GM04504 (cell line): ENCODE results near the gene CAPRIN1.
"Not testable (repeated sequence)": the region's sequence is repeated elsewhere in the genome, so short reads cannot be mapped to it uniquely, and the experiment has no call there.

Experiments used
- DNase-seq: peaks from one replicate; pipeline ENCODE4 v3.0.0-alpha.2; 2012; ENCODE audit warnings: low read depth

CAPRIN1 gene

DNA sequence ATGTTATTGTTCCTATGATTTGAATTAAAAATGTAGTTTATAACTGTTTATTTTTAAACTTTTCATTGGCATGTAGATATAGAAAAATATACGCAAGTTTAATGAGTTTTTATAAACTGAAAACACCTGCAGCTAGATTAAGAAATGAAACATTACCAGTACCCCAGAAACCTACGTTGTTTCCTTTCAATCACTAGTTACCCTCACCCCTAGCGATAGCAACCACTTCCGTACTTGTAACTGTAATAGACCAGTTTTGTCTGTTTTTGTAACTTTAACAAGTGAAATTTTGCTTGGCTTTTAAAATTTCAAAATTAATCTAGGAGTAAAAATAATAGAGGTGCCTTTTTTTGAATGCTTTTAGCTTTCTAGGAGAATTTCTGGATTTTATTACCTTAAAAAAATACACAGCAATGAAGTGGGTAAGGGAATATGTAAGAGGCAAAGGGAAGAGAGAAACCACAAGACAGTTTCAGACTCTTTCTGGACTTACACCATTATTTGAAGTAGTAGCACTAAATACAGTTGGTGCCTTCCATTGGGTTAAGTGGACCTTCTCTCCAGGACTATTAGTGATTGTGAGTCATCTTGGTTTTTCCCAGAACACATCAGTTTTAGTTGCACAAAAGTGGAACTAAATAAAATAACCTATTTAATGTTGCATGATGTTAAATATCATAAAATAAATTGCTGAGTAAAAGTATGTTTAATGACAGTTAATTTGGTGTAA, 35.2 kb downstream of the CAPRIN1 start:
- no peak for DNase-seq

DNA sequence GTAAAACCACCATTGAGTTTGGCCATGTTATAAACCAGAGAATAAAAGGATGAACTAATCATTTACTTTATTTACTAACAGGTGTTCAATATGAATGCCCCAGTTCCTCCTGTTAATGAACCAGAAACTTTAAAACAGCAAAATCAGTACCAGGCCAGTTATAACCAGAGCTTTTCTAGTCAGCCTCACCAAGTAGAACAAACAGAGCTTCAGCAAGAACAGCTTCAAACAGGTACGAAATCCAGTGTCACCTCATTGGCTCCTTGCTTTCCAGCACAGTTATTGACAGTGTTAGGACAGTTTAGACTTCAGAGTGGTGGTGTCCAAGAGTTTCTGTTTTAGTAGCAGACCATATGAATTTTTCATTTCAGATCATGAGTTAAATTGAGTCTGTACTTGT, 40.3 kb downstream of the CAPRIN1 start:
- no peak for DNase-seq

DNA sequence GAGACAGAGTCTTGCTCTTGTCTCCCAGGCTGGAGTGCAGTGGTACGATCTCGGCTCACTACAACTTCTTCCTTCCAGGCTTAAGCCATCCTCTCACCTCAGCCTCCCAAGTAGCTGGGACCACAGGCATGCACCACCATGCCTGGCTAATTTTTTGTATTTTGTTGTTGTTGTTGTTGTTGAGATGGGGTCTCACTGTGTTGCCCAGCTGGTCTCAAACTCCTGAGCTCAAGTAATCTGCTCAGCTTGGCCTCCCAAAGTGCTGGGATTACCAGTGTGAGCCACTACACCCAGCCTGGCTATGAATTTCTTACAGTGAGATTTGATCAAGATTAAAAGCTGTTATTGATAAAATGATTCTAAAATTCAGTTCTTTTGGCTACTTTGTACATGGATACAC, 43.4 kb downstream of the CAPRIN1 start:
- not testable (repeated sequence) for DNase-seq

DNA sequence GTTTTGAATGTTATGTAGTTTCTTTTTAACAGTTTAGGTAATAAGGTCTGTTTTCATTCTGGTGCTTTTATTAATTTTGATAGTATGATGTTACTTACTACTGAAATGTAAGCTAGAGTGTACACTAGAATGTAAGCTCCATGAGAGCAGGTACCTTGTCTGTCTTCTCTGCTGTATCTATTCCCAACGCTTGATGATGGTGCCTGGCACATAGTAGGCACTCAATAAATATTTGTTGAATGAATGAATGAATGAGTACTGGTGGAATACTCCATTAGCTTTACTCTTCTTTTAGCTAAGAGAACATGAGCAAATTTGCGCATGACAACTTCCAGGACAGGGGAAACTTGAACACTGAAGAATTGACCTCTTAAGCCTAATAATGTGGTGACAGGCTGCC, 47.3 kb downstream of the CAPRIN1 start:
- DNase-seq: no peak

DNA sequence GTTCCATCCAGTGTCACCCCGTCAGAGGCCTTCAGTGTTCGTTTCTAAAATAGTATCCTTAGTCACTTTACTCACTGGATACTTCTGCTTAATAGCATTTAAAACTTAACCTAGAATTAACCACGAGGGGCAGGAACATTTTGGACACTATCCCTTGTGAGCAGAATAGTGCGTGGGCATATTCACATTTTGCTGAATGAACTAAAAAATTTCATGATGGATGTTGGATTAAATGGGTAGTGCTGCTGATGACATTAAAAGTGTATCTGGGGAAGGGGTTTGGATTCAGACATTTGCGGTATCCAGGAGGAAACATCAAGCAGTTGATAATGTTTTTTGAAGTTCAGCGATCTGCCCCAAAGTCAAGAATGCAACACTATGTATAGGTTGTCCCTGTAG, 53.1 kb downstream of the CAPRIN1 start:
- no peak for DNase-seq

DNA sequence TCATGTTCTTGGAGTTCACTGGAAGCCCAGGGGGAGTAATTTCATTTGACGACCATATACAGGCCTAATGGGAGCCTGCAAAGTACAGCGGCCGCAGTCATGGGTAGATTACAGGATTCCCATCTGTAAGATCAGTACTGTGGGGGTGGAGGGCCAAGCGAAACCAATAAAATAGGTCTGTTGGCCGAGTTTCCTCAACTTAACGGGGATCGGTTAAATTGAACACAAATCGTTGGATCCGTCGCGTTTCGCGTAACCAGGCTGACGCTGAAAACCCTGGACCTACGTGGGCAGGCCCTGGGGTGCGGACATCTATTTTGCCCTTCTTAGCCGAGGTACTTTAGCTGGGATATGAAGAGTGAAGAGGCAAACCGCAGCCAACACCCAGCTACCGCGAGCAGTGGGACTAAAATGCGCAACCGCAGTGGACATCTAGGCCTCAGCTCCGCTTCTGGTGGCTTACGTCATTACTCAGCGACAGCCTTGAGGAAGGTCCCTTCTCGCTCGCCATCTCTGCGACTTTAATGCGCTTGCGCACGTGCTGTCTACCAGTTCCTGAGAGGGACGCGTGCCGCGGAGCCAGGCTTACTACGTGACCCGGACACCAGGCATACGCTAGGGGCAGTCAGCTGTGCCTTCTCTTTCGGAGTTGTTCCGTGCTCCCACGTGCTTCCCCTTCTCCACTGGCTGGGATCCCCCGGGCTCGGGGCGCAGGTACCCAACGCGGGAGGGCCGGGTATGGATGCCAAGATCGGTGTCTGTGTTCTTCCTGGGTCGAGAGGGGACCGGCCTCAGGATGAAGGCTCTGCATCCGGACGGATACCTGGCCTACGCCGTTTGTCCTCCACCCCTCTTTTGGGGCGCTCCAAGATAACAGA, 53.8 kb downstream of the CAPRIN1 start, which contains the start of gene NAT10:
Gene NAT10, plus strand, starts transcription at position 551 of the 878 bp plus-strand sequence. CDS start 2,597 bp downstream, outside the sequence.
- DNase-seq: peak; percentile 98

DNA sequence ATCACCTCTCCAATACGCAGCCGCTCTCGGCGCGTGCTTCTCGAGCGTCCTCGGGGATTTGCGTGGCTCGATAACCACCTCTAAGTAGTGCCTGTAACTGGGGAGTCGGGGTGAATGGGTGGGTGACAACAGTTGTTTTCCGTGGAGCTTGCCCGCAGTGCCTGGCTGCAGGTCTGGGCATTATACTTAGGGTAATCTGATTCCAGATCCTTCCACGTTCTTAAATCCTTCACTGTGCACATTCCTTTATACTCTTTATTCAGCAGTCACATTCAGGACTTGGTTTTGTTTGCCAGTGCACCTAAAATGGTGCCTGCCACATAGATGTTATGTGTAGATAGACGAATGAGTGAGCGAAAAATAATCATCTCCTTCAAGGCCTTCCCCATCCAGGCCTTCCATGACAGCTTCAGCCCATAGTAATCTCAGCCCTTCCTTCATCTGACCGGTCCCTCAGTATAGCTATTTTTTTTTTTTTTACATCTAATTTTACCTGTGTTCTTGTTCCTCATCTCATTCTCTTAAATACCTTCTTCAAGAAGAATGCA, 54.5 kb downstream of the CAPRIN1 start:
- DNase-seq: no peak

DNA sequence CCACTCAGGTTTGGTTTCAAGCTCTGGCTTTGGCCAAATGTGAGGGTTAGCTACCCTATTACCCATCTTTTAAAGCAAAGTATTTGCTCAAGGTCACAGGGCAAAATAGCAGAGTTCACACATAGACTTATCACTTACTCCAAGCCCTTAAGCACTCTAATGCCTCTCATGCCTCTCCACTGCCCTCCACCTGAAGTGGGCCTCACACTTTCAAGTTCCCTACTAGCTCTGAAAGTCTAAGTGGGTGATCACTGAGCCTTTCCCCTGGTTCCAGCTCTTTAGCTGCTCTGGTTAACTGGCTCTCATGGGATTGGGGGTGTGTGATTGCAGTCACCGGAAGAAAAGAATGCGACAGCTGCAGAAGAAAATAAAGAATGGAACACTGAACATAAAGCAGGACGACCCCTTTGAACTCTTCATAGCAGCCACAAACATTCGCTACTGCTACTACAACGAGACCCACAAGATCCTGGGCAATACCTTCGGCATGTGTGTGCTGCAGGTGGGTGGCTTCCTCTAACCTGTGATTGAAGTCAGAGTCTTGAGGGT, 60.3 kb downstream of the CAPRIN1 start:
- no peak for DNase-seq

DNA sequence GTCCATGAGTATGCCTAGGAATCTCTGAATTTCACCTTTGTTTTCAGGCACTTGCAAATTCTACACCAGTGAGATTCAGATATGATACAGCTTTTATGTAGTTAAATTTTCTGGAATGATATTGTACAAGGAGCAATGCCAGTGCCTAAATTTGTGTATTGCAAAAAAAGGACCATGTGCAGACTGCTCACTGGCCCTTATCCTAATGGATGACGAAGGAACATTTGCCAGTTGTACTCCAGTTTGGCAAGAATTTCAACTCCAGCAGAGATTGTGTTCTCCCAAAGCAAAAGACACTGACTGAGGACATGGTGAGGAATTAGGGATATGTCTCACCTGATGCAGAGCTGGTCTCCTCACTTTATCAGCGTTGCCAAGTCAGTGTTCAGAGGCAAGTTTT, 62.5 kb downstream of the CAPRIN1 start:
- no peak for DNase-seq

DNA sequence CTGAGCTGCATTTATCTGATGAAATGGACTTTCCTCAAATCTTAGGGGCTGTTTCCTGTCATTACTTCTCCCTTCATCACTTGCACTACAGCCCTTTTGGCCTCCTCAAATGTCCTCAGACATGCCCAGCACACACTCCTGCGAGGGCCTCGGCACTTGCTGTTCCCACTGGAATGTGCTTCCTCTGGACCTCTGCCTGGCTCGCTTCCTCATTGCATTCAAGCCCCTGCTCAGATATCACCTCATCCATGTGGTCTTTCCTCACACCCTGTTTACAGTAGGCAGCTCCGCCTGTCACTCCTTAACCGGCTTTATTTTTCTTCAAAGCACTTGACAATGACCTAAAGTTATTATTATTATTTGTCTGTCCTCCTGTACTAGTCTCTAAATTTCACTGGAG, 62.9 kb downstream of the CAPRIN1 start:
- no peak for DNase-seq

DNA sequence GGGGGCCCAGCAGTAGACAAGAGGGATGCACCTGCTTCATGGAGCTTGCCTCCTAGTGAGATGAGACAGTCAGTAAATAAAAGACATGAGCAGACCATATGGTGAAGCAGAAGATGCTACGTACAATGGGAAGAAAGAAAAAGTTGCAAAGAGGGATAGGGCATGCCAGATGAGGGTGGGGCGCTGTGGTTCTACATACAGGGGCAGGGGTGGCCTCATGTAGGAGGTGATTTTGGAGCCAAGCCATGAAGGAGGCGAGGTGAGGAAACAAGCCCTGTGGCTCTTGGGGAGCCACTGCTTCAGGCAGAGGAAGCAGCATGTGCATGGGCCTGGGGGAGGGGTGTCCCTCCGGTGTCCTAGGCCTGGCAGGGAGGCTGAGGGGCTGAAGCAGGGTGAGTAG, 69.1 kb downstream of the CAPRIN1 start:
- DNase-seq: no peak

DNA sequence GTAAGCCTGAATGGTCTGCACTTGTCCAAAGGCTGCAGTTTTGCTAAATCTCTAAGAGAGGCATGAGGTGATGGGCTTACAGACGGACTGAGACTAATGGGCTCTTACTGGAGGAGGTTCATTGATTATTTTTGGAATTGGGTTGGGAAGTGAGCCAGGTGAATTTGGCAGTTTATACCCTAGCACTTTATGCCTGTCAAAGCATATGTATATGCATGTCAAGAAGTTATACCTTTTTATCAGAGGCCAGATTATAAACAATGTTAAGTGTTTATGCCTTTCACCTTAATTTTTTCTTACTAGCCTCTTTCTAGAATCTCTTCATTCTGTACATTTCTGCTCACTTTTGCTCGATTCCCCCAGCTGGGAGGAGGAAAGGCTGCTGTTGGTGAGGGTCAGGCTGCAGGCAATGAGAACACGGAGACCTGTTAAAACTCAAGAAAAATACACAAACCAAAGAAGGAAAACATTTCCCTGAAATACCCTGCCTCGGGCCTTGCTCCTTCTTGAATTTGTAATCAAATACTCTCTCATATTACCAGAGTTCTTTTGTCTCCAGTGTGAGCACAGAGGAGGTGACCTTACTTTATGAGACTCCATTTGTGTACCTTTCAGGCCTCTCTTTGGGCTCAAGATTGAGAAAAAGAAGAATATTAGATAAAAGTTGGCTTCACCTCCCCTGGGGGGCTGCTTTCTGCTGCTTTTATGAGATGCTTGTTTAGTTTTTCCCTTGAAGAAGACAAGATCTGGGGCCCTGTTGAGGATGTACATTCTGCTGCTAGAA, 73.5 kb downstream of the CAPRIN1 start:
- DNase-seq: no peak

DNA sequence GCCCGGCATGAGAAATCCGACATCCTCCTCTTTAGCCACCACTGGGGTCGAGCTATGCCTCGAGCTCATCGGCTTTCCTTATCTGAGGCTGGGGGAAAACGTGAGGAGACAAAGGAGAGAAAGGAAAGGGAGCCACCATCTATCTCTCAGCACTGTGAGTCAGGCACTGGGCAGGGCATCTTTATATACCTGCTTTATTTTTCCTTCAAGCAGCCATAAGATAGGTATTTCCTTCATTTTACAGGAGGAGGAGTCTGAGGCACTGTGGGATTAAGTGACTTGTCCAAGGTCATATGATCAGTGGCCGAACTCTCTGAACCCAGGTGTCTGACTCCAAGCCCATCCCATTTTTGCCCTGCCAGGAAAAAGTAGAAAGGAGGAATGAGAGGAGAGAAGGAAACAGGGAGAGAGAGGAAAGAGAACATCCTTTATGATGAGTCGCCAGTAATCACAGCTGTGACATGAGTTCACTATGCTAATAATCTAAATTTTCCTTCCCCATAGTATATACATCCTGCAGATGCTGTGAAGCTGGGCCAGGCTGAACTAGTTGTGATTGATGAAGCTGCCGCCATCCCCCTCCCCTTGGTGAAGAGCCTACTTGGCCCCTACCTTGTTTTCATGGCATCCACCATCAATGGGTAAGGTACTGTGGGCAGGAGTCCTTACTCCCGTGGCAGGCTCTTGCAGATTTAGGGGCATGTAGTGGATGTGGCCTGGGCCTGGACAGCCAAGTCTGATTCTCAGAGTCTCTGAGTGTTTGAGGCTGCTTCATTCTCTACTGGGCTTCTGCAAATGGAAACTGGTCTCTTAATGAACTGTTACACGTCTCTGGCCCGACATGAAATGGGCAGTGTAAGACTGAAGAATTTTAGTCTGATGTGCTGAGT, 75.7 kb downstream of the CAPRIN1 start:
- DNase-seq: no peak

DNA sequence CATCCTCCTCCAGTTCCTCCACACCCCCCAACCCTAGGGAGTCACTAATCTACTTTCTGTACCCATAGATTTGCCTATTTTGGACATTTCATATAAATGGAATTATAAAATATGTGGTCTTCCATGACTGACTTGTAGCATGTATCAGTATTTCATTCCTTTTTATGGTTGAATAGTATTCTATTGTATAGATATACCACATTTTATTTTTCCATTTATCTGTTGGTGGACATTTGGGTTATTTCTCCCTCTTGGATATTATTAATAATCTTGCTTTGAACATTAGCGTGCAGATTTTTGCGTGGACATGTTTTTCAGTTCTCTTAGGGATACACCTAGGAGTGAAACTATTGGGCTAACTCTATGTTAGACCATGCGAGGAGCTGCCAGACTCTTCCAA, 77.3 kb downstream of the CAPRIN1 start:
- DNase-seq: no peak

DNA sequence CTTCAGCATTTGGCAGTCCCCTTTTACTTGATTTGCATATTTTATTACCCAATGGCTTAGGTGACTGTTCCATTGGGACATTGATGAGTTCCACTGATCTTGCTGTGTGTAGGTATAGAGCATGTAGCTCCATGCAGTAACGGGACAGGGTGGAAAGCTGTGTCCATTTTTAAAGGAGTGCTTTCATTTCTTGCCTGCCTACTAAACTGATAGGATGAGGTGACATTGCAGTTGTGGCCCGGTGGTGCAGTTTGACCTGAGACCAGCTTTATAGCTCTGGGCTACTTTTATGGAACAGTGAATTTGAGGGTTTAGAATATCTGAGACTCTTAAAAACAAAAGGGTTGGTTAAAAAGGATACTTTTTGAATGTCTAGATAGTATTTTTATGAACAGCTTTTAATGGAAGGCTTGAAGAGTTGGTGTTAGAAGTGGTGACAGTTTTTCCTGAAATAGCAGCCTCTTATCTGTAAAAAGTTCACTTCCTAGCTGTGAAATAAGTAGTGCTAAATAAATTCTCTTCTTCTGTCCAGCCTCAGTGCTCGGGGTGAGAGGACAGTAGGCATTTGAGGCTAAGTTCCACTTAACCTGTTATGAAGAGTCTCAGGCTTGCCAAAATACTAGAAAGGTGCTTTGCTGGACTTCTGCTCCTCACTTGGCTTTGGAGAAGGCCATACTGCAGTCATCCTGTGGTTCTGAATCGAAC, 80.9 kb downstream of the CAPRIN1 start:
- no peak for DNase-seq

DNA sequence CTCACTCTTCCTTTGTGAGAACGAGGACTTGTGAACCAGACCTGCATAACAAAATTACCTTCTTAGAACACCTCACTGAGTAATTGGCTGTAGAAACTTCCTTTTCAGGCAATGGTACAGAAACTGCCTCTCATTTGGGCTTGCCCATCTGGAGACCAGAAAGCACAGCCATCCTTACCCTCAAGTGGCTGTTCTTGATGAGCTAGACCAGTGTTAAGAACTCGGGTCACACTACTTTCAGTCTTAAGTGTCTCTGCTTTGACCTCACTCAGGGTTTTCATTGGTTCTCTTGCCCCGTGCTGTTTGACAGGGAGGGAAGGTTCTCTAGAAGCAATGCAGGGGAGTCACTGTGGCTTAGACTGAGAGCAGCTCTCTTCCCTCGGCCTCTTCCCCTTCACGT, 83.2 kb downstream of the CAPRIN1 start:
- no peak for DNase-seq

DNA sequence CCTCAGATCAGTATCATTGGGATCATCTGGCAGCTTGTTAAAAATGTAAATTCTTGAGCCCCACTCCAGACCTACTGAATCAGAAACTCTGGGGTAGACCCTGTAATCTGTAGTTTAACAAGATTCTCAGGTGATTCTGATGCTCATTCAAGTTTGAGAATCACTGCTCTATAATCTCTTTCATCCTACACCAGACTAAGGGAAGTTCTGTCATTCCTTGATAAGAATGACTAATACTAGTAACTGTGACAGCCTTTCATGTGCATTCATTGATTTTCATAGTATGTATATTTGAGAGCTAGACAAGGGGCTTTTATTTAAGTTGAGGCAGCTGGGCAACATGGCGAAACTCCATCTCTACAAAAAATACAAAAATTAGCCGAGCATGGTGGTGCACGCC, 83.9 kb downstream of the CAPRIN1 start:
- DNase-seq: no peak

DNA sequence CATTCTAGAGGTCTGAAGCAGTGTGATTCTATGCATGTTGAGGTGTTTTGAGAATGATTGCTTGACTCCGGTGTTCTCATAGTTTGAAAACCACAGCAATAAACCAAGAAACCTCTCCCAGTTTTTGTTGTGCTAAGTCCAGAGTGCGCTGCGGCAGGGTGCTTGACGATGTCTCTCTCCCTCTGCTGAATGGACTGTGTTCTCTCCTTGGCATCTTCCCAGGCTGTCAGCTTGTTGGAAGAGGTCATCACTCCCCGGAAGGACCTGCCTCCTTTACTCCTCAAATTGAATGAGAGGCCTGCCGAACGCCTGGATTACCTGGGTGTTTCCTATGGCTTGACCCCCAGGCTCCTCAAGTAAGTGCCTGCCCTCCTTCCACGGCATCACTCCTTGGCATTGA, 84.9 kb downstream of the CAPRIN1 start:
- DNase-seq: no peak

DNA sequence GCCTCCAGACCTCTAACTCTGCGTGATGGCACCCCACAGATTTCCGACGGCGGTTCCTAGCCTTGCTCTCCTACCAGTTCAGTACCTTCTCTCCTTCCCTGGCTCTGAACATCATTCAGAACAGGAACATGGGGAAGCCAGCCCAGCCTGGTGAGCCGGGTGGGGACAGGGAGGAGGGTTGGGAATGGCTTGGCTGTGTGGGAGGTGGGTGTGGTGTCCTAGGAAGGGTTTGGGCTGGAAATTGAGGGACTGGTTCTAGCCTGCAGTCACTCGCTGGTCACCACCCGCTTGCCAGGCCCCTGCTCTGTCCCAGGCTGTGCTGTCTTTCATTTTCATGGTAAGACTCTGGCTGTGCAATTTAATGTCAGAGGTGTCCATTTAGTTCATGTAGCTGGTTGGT, 87.8 kb downstream of the CAPRIN1 start:
- no peak for DNase-seq

DNA sequence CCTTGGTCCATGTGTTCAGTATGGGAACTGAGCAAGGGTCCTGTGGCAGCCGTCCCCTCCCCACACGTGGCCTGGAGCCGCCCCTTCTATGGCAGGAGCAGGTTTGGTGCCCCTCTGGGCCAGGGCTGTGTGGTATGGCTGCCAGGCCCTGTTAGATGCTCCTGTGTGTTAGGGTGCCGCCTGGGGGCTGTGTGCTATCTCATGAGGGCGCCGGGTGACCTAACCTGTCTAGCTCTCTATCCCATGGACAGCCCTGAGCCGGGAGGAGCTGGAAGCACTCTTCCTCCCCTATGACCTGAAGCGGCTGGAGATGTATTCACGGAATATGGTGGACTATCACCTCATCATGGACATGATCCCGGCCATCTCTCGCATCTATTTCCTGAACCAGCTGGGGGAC, 88.6 kb downstream of the CAPRIN1 start:
- no peak for DNase-seq
